Measurements from ENCODE around the gene CAMTA1. TPM values are rescaled to one million over a fixed set of nuclear protein-coding genes. Genes with fewer than 3 reads are reported as not detected.

The CAMTA1 gene
- total and polyA plus RNA-seq, 3 experiments from 2014 or later = 60.2 to 79.0 (median 61.7) TPM

DNA sequence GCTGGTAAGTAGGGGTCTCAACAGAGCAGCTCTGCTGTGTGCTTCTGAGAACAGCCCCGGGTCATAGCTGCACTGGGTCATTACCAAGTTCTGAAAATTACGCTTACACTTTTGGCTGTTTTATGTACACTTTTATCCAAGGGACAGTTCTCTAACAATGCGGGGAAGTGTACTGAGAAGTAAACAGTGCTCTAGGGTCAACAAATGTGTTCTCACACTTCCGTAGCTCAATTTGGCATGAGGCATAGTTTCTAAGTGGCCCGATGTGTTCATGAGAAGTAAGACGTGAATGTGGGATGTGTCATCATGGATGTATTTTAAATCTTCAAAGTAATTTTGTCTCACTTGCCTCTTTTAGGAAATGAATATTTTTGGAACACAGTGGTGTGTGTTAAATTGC is 975.0 kb downstream of the CAMTA1 start:
- no peak for DNase-seq

DNA sequence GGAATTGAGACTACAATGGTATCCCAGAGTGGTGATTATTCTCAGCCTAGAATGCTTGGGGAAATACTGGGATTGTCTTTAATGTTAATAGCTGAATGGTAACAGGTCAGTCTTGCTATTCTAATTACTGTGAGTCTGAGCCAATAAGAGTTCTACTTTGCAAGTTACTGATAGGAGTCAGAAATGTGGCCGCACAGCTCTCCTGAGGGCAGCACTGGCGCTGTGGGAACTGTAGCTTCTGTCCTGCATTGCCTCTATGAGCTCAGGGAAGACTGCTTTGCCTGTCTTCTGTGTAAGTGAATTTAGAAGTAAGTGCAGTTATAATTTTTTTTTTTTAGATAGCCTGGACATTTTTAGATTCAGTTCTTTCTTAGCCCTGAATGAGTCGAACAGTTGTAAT is 975.8 kb downstream of the CAMTA1 start:
- no peak for DNase-seq
- no peaks in the 10 kb centered on the region for H3K9me3 ChIP-seq (ENCODE audit: low read length)
- H3K9me3 Mint-ChIP-seq = no peaks in the 10 kb centered on the region
- H3K4me1 ChIP-seq (ENCODE audit: insufficient read depth, low read length) = no peaks in the 10 kb centered on the region
- no peak overlapping the region for H3K4me3 ChIP-seq (ENCODE audit: low read length)
- no peaks in the 10 kb centered on the region for H3K36me3 Mint-ChIP-seq
- H3K4me1 Mint-ChIP-seq = no peaks in the 10 kb centered on the region
- peak overlapping the region in 1 of 8 donors; percentile 51 for H3K27ac Mint-ChIP-seq
- no peaks in the 10 kb centered on the region for H3K36me3 ChIP-seq (ENCODE audit: insufficient read depth, low read length)
- H3K4me3 Mint-ChIP-seq = no peak overlapping the region
- H3K27me3 ChIP-seq (ENCODE audit: insufficient read depth, low read length, poor library complexity, severe bottlenecking) = no peaks in the 10 kb centered on the region
- POLR2A ChIA-PET = no interaction called here
- CTCF ChIA-PET = interaction anchor here (1.8 to 2.9 kb wide), 2 partner anchors 8 to 92 kb away, joined by 7 to 10 read pairs; no protein-coding TSS in a partner anchor
- peaks cover 2 to 7% of the 10 kb centered on the region in 2 donors for H3K27me3 Mint-ChIP-seq
- no peak overlapping the region for H3K27ac ChIP-seq (ENCODE audit: low read depth, low read length)

More for the DNA sequence above, 975.0 kb downstream of the CAMTA1 start:
- no peaks in the 10 kb centered on the region for H3K9me3 ChIP-seq (ENCODE audit: low read length)
- POLR2A ChIA-PET = no interaction called here
- Mint-ChIP-seq H3K4me3 (no peak overlapping the region), H3K36me3 (no peaks in the 10 kb centered on the region), H3K4me1 (no peaks in the 10 kb centered on the region), H3K9me3 (no peaks in the 10 kb centered on the region), H3K27me3 (peaks cover 2 to 7% of the 10 kb centered on the region in 2 donors), H3K27ac (no peak overlapping the region)
- H3K36me3 ChIP-seq (ENCODE audit: insufficient read depth, low read length) = no peaks in the 10 kb centered on the region
- no peaks in the 10 kb centered on the region for H3K4me1 ChIP-seq (ENCODE audit: insufficient read depth, low read length)
- CTCF ChIA-PET = interaction anchor here (2.9 kb wide), 1 partner anchor 91 kb away, joined by 7 read pairs; no protein-coding TSS in a partner anchor
- no peak overlapping the region for H3K4me3 ChIP-seq (ENCODE audit: low read length)
- H3K27me3 ChIP-seq (ENCODE audit: insufficient read depth, low read length, poor library complexity, severe bottlenecking) = no peaks in the 10 kb centered on the region
- no peak overlapping the region for H3K27ac ChIP-seq (ENCODE audit: low read depth, low read length)

DNA sequence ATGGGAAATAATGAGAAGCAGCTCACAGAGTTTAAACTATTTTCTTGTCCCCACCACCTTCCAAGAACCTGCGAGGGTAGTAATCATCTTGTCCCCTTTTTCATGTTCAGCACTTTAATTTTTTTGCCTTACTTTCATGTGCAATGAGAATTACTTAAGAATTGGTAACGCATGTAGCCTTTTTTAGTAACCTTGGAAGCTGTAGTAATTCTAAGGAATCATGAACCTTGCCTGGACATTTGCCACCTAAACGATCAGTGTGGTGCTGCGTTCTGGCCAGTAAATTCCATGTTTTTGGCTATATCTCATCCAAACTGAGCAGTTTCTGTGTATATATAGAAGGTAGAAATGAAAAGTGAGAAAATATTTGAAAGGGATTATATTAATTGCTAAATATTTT is 981.9 kb downstream of the CAMTA1 start:
- Mint-ChIP-seq H3K27ac (no peak overlapping the region), H3K9me3 (no peaks in the 10 kb centered on the region), H3K4me1 (peaks cover 7 to 15% (median 11%) of the 10 kb centered on the region in 3 donors), H3K4me3 (no peak overlapping the region), H3K36me3 (peaks cover 0 to 11% (median 0%) of the 10 kb centered on the region in 3 donors), H3K27me3 (peaks cover 2 to 10% of the 10 kb centered on the region in 2 donors)
- ChIA-PET CTCF (interaction anchor here (2.5 kb wide), 1 partner anchor 97 kb away, joined by 7 read pairs; no protein-coding TSS in a partner anchor), POLR2A (interaction anchor here (0.7 kb wide), 1 partner anchor 16 kb away, joined by 3 read pairs; no protein-coding TSS in a partner anchor)
- no peak overlapping the region for H3K4me3 ChIP-seq (ENCODE audit: low read length)
- no peaks in the 10 kb centered on the region for H3K36me3 ChIP-seq (ENCODE audit: insufficient read depth, low read length)
- H3K27me3 ChIP-seq (ENCODE audit: insufficient read depth, low read length, poor library complexity, severe bottlenecking) = no peaks in the 10 kb centered on the region
- H3K4me1 ChIP-seq (ENCODE audit: insufficient read depth, low read length) = peaks cover 14% of the 10 kb centered on the region
- no peak overlapping the region for H3K27ac ChIP-seq (ENCODE audit: low read depth, low read length)
- no peaks in the 10 kb centered on the region for H3K9me3 ChIP-seq (ENCODE audit: low read length)
- DNase-seq = no peak

DNA sequence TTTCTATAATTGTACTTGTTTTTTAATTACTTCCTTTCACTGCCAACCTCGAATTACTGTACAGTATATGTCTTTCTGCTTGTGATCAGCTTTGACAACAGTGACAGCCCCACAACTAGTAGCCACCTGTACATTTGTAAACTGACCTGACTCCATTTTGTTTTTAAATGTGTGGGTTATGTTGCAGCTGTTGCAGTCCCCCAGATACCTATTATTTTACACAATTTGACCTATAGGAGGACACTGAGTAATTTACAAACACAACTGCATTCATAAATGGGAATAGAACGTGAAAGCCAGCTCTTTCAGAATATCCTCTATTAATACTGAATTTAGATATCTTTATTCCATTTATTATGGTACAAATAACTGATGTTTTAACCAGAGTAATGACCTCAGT is 983.3 kb downstream of the CAMTA1 start:
- Histone ChIP-seq H3K9me3 (ENCODE audit: low read length) (no peaks in the 10 kb centered on the region), H3K27me3 (ENCODE audit: insufficient read depth, low read length, poor library complexity, severe bottlenecking) (no peaks in the 10 kb centered on the region), H3K27ac (ENCODE audit: low read depth, low read length) (no peak overlapping the region), H3K4me1 (ENCODE audit: insufficient read depth, low read length) (peaks cover 18% of the 10 kb centered on the region), H3K4me3 (ENCODE audit: low read length) (no peak overlapping the region), H3K36me3 (ENCODE audit: insufficient read depth, low read length) (peaks cover 1% of the 10 kb centered on the region)
- H3K36me3 Mint-ChIP-seq = peaks cover 0 to 22% (median 2%) of the 10 kb centered on the region in 3 donors
- peaks cover 14 to 29% (median 25%) of the 10 kb centered on the region in 3 donors for H3K4me1 Mint-ChIP-seq
- ChIA-PET CTCF (interaction anchor here (0.9 to 2.5 kb wide), 3 partner anchors 16 to 1361 kb away, joined by 3 to 11 read pairs (median 7); no protein-coding TSS in a partner anchor), POLR2A (no interaction called here)
- DNase-seq = no peak
- peak overlapping the region in 1 of 8 donors; percentile 23 for H3K27ac Mint-ChIP-seq
- no peaks in the 10 kb centered on the region for H3K9me3 Mint-ChIP-seq
- H3K4me3 Mint-ChIP-seq = peak overlapping the region in 1 of 7 donors; percentile 91
- peaks cover 2 to 10% of the 10 kb centered on the region in 2 donors for H3K27me3 Mint-ChIP-seq

DNA sequence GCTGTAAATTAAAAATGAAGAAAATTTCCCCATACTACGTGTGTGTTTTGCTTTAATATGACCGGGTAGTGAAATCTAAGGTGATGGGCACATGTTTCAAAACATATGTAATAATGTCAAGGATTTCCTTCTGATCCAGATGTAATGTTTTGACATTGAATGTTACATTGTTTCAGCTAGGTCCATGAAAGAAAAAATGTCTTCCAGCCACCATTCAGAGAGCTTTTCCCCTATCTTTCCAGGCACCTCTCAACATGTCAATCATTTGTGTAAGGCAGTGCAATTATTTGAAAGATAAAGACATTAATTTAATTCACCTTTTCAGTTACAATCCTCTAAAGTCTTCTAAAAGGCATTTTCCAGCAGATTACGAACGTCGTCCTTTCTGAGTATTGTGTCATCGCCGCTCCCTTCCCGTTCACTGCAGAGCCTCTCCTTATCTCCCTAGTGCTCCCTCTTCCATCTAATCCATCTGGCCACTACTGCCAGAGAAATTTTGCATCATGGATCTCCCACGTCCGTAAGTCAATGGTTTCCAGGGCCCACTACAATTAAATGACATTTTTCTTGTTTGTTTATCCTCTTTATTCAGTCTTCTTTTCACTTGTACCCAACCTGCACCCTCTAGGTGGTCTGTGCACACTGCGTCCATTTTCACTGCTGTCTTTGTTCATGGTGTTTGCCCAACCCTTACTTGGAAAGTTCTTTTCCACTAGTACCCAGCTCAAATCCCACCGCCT is 984.6 kb downstream of the CAMTA1 start:
- peaks cover 4% of the 10 kb centered on the region for H3K36me3 ChIP-seq (ENCODE audit: insufficient read depth, low read length)
- H3K4me3 ChIP-seq (ENCODE audit: low read length) = no peak overlapping the region
- H3K27ac ChIP-seq (ENCODE audit: low read depth, low read length) = no peak overlapping the region
- Mint-ChIP-seq H3K4me3 (peak overlapping the region in 5 of 7 donors; percentile 14 to 91 (median 87)), H3K9me3 (no peaks in the 10 kb centered on the region), H3K27me3 (peaks cover 2 to 10% of the 10 kb centered on the region in 2 donors), H3K27ac (peak overlapping the region in 2 of 8 donors; percentile 44 to 51), H3K4me1 (peaks cover 19 to 41% (median 38%) of the 10 kb centered on the region in 3 donors), H3K36me3 (peaks cover 0 to 33% (median 8%) of the 10 kb centered on the region in 3 donors)
- no peak for DNase-seq
- H3K27me3 ChIP-seq (ENCODE audit: insufficient read depth, low read length, poor library complexity, severe bottlenecking) = no peaks in the 10 kb centered on the region
- peaks cover 18% of the 10 kb centered on the region for H3K4me1 ChIP-seq (ENCODE audit: insufficient read depth, low read length)
- ChIA-PET POLR2A (no interaction called here), CTCF (interaction anchor here (0.7 to 2.3 kb wide), 3 partner anchors 17 to 102 kb away, joined by 3 to 11 read pairs (median 7); no protein-coding TSS in a partner anchor)
- no peaks in the 10 kb centered on the region for H3K9me3 ChIP-seq (ENCODE audit: low read length)

DNA sequence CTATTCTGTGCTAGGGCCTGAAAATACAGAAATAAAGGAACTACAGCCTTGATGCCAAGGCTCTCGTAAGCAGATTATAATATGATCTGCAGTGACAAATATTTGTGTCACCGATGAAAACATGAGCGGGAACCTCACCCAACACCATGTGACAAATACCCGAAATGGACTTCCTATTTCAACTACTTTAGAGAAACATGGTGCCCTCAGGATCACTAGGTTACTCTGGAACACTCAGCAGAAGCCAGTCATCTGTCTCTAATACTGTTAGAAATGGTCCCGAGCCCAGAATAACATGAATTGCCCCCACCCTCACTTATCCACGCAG is 985.4 kb downstream of the CAMTA1 start:
- H3K36me3 ChIP-seq (ENCODE audit: insufficient read depth, low read length) = peaks cover 4% of the 10 kb centered on the region
- POLR2A ChIA-PET = no interaction called here
- H3K27me3 ChIP-seq (ENCODE audit: insufficient read depth, low read length, poor library complexity, severe bottlenecking) = no peaks in the 10 kb centered on the region
- Mint-ChIP-seq H3K4me1 (peaks cover 20 to 46% (median 43%) of the 10 kb centered on the region in 3 donors), H3K27me3 (peaks cover 2 to 4% of the 10 kb centered on the region in 2 donors), H3K9me3 (no peaks in the 10 kb centered on the region), H3K4me3 (peak overlapping the region; percentile 87 to 93 (median 88)), H3K36me3 (peaks cover 0 to 37% (median 8%) of the 10 kb centered on the region in 3 donors), H3K27ac (peak overlapping the region; percentile 69 to 89 (median 84))
- H3K27ac ChIP-seq (ENCODE audit: low read depth, low read length) = peak overlapping the region; percentile 58
- CTCF ChIA-PET = interaction anchor here (1.4 to 1.8 kb wide), 2 partner anchors 9 to 102 kb away, joined by 3 to 7 read pairs; no protein-coding TSS in a partner anchor
- H3K4me3 ChIP-seq (ENCODE audit: low read length) = peak overlapping the region; percentile 92
- no peaks in the 10 kb centered on the region for H3K9me3 ChIP-seq (ENCODE audit: low read length)
- no peak for DNase-seq
- H3K4me1 ChIP-seq (ENCODE audit: insufficient read depth, low read length) = peaks cover 18% of the 10 kb centered on the region

DNA sequence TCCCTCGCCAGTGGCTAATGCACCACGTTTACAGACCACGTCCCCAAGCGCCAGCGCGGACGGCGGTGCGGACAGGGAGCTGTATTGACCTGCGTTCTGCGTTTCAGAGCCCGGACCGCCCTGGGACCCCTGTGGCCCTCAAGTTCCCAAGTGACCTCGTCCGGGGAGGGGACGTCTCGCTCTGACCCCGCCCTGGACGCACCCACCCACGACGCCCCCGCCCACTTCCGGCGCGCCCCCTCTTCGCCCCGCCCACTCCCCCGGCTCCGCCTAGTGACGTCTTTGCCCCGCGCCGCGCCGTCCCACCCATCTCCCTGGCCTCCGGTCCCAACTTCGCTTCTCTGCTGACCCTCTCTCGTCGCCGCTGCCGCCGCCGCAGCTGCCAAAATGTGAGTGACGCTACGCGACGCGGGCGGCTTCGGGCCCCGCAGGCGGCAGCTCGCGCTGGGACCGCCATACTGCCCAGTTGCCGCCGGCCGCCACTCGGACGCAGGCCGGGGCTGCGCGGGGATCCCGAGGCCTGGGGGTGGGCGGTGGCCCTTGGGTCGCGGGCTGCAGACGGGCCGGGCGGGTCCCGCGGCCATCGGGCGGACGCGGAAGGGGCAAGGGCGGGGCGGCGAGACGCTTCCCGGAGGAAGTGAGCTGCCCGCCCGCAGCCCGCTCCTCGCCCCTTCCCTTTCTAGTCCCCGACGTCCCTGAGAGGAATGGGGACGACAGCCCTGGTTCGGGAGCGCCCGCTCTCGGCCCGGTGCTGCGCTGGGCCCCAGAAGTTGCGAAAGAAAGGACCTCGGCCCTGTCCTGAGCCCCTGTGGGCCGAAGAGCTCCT is 986.0 kb downstream of the CAMTA1 start, which contains the start of gene VAMP3:
VAMP3 (plus strand) TSS at position 300 of the 826 bp plus-strand sequence; CDS start at position 388, 88 bp downstream.
- peak within 1 kb of the TSS; percentile 92 for H3K4me3 ChIP-seq (ENCODE audit: low read length)
- no peaks in the 10 kb centered on the region for H3K9me3 Mint-ChIP-seq
- peaks cover 18% of the 10 kb centered on the region for H3K4me1 ChIP-seq (ENCODE audit: insufficient read depth, low read length)
- peak within 1 kb of the TSS; percentile 75 to 90 (median 85) for H3K27ac Mint-ChIP-seq
- H3K4me3 Mint-ChIP-seq = peak within 1 kb of the TSS; percentile 87 to 93 (median 89)
- peaks cover 2% of the 10 kb centered on the region in 2 donors for H3K27me3 Mint-ChIP-seq
- peaks cover 0 to 42% (median 8%) of the 10 kb centered on the region in 3 donors for H3K36me3 Mint-ChIP-seq
- DNase-seq = peak; percentile 71 to 89 (median 80)
- H3K27ac ChIP-seq (ENCODE audit: low read depth, low read length) = peak within 1 kb of the TSS; percentile 74
- H3K36me3 ChIP-seq (ENCODE audit: insufficient read depth, low read length) = peaks cover 4% of the 10 kb centered on the region
- no peaks in the 10 kb centered on the region for H3K9me3 ChIP-seq (ENCODE audit: low read length)
- POLR2A ChIA-PET = no interaction called here
- peaks cover 24 to 51% (median 47%) of the 10 kb centered on the region in 3 donors for H3K4me1 Mint-ChIP-seq
- CTCF ChIA-PET = interaction anchor here (1.0 to 1.8 kb wide), 3 partner anchors 9 to 103 kb away, joined by 3 to 7 read pairs (median 3); no protein-coding TSS in a partner anchor
- no peaks in the 10 kb centered on the region for H3K27me3 ChIP-seq (ENCODE audit: insufficient read depth, low read length, poor library complexity, severe bottlenecking)

Measured in CD8-positive, alpha-beta memory T cell (primary cell).